ENCODE measurements around the gene RPL10A. TPM values are rescaled to one million over a fixed set of nuclear protein-coding genes. Genes with fewer than 3 reads are reported as not detected.
A peak's percentile ranks its signal among the peaks of the same experiment; 100 is the strongest.
"Not testable (repeated sequence)": the region's sequence is repeated elsewhere in the genome, so short reads cannot be mapped to it uniquely, and the experiment has no call there.

Gene RPL10A
- total RNA-seq = 100 to 1,000 TPM; 901 to 914 TPM
- long read RNA-seq, transcript RPL10A-201 (6 exons, 716 nt) = major isoform, 319 of 357 reads
- long read RNA-seq, transcript RPL10A-202 (5 exons, 1,063 nt) = minor isoform, 8 of 357 reads
- long read RNA-seq, partial matches to known transcripts = 15 of 357 reads
- long read RNA-seq, other reads (novel, unspliced or antisense) = 13 of 357 reads

DNA sequence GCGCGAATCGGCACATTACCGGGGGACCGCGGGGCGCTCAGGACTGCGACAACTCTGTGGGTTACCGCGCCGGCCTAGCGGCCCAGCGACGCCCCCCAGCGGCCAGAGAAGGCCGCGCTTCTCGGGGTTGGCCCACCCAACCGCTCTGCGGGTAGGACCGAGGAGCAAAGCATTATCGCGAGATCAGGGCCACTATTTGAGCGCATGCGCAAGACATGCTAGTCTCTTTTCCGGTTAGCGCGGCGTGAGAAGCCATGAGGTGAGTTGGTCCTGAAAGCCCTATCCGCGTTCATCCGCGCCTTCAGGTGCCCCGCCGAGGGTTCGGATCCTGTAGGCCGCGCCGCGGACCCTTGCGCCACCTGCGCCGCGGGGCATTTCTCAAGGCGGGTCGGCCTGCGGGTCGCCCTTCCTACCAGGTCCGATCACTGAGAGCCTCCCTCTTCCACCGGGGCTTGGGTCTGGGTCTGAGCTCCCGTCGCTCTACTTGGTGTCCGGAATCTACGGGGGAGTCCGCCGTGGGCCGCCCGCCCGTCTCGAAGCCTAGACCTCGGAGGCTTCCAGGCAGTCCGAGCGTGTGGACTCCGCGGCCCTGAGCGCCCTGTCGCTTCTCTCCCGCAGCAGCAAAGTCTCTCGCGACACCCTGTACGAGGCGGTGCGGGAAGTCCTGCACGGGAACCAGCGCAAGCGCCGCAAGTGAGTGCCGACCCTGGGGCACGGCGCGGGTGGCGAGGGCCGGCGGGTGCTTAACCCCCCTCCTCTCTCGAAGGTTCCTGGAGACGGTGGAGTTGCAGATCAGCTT is at the start of gene RPL10A:
TSS of gene RPL10A (plus strand) at position 221 of the 799 bp plus-strand sequence. CDS start at position 255, 34 bp downstream.
- DNase-seq (peak; percentile 95 to 96), ATAC-seq (peak; percentile 81)
- intact Hi-C loops (cut with DNase I, micrococcal nuclease) = no loop called here

DNA sequence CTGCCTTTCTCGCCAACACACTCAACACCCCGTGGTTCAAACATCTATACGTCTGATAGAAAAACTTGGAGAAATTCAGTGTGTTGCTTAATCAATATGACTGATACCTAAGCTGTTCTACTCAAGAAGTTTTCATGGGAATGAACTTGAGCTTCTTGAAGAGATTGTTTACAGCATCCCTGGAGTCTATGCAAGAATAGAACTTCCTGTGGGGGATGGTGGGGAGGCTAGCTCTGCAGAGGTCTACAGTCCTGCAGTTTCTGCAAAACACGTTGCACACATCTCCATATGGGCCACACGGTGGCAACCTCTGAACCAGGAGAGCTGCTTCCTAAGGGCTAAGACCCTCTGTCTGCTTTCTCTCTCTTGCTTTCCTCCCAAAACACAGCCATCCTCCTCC is 48.8 kb upstream of the RPL10A start:
- ATAC-seq (no peak), DNase-seq (no peak)
- intact Hi-C loops (cut with DNase I, micrococcal nuclease) = no loop called here

DNA sequence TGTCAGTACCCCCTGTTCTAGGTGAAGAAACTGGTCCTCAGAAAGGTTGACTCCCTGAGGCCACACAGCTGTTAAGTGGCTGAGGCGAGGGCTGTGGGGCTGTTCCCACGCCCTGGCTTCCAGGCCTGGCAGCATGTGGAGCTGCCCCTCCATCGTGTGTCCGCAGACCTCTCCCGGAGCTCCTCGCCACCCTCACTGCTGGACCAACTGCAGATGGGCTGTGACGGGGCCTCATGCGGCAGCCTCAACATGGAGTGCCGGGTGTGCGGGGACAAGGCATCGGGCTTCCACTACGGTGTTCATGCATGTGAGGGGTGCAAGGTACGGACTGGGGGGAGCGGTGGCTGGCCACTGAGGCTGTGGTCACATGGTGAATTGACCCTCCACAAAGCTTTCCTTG is 48.2 kb upstream of the RPL10A start:
- no peak for ATAC-seq
- intact Hi-C loops (cut with DNase I, micrococcal nuclease) = no loop called here
- no peak for DNase-seq

DNA sequence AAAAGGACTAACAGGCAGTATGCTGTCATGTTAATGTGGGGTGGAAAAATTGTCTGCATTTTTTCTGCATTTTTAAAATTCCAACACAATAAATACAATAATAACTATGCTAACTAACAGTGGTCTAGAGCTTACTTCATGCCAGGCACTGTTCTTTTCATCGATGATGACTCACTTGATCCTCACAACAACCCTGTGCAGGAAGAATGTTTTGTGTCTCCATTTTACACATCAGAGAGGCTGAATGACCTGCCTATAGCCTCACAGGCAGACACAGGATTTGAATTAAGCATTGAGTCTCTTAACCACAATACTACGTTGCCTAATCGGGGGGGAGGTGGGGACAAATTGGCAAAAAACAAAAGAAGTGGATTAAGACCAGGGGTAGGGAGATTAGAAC is 42.9 kb upstream of the RPL10A start:
- DNase-seq (no peak), ATAC-seq (no peak)
- intact Hi-C loops (cut with DNase I, micrococcal nuclease) = no loop called here

DNA sequence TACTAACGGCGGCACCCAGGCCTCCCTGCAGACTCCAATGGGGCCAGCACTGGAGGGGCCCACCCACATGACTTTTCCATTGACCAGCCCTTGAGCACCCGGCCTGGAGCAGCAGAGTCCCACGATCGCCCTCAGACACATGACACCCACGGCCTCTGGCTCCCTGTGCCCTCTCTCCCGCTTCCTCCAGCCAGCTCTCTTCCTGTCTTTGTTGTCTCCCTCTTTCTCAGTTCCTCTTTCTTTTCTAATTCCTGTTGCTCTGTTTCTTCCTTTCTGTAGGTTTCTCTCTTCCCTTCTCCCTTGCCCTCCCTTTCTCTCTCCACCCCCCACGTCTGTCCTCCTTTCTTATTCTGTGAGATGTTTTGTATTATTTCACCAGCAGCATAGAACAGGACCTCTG is 42.1 kb upstream of the RPL10A start:
- ATAC-seq = peak; percentile 14
- DNase-seq = no peak
- intact Hi-C loops (cut with DNase I, micrococcal nuclease) = no loop called here

DNA sequence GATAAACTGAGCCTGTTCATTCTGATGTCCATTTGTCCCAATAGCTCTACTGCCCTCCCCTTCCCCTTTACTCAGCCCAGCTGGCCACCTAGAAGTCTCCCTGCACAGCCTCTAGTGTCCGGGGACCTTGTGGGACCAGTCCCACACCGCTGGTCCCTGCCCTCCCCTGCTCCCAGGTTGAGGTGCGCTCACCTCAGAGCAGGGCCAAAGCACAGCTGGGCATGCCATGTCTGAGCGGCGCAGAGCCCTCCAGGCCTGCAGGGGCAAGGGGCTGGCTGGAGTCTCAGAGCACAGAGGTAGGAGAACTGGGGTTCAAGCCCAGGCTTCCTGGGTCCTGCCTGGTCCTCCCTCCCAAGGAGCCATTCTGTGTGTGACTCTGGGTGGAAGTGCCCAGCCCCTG is 40.8 kb upstream of the RPL10A start:
- no peak for DNase-seq
- intact Hi-C loops (cut with DNase I, micrococcal nuclease) = no loop called here
- ATAC-seq = no peak

DNA sequence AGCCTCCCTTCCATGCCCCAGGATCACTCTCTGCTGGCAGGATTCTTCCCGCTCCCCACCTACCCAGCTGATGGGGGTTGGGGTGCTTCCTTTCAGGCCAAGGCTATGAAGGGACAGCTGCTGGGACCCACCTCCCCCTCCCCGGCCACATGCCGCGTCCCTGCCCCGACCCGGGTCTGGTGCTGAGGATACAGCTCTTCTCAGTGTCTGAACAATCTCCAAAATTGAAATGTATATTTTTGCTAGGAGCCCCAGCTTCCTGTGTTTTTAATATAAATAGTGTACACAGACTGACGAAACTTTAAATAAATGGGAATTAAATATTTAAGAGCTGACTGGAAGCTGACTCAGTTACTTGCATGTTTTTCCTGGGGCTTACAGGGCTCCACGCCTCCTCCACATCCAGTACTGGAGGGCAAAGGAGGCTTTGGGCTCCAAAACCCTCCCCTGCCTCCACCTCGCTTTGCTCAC is 40.3 kb upstream of the RPL10A start:
- DNase-seq = no peak
- intact Hi-C loops (cut with DNase I, micrococcal nuclease) = no loop called here
- no peak for ATAC-seq

DNA sequence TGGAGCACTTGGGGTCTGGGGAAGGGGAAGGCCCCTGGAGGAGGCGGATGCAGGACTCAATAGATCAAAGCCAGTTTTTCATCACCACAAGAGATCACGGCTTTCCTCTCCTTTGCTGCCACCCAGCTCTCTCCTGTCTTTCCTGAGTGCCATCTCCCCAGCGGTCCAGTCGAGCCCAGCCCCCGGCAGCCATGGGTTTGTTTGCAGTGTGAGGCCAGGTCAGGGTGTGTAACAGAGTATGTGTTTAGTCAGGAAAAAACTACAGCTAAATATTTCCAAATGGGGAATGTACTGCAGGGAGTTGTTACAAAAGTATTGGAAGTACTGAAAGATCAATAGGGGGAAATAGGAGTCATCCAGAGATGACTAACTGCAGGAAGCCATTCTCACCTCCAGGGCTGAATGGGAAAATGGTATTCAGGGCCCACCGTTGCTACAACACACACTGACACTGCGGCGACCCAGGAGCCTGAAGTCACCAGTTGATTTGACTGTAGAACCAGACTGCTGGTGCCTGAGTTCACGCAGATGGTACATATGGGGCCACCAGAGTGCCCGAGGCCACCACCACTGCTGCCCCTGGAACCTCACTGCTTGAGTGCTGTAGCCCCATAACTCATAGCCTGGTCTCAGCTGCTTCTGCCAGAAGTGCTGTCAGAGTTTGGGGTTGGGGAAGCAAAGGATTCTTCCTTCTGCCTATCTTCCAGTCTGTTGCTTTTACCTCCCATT is 39.6 kb upstream of the RPL10A start:
- intact Hi-C loops (cut with DNase I, micrococcal nuclease) = no loop called here
- DNase-seq (no peak), ATAC-seq (no peak)

DNA sequence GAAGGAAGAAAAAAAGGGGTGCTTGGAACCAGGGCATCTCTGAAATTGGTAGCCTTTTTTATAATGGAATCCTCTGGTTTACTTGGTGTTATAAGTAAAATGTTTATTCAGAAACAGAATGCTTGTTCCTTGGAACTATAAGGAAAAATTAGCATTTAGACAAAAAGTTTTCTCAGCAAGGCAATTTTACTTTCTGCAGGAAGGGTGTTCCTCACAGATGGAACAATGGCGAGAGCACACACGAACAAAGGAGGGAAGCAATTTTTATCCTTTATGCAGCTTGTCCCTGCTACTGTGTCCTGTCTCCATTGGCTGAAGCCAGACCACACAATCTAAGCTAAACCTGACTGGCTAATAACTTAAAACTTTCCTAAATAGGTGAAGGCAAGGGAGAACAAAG is 38.7 kb upstream of the RPL10A start:
- ATAC-seq = no peak
- no peak for DNase-seq
- intact Hi-C loops (cut with DNase I, micrococcal nuclease) = no loop called here

DNA sequence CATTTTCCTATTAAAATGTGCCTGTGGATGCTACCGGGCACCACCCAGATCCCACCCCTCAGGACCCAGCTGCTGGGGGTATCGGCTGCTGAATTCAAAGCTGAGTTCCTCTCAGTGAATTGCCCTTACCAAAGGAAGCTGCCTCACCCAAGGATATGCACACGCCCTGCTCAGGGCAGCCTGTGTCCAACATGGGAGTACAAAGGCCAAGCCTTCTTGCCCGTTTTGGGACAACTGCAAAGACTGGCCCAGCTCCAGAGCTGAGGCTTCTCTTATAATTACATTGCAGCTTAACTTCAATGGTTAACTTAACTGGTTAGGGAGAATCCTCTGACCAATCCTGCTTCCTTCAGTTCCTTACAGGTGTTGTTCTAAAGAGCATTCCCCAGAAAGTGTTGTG is 35.9 kb upstream of the RPL10A start:
- ATAC-seq = peak; percentile 78
- DNase-seq = peak; percentile 67 to 74
- intact Hi-C loops (cut with DNase I, micrococcal nuclease) = loop anchor here in 1 of 2 donors (10.0 kb wide), 1 partner anchor 87 kb away; the partner anchor contains the start of gene PPARD

DNA sequence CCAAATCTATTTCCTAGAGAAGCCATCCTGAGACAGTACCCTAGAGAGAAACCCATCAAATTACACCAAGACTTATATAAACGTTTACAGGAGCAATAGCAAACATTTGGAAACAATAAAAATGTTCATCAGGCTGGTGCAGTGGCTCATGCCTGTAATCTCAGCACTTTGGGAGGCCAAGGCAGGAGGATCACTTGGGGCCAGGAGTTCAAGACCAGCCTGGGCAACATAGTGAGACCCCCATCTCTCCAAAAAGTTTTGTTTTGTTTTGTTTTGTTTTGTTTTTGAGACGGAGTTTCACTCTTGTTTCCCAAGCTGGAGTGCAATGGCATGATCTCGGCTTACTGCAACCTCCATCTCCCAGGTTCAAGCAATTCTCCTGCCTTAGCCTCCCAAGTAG is 35.5 kb upstream of the RPL10A start:
- not testable (repeated sequence) for ATAC-seq, DNase-seq
- intact Hi-C loops (cut with DNase I, micrococcal nuclease) = loop anchor here in 1 of 2 donors (10.0 kb wide), 1 partner anchor 88 kb away; the partner anchor contains the start of gene PPARD

DNA sequence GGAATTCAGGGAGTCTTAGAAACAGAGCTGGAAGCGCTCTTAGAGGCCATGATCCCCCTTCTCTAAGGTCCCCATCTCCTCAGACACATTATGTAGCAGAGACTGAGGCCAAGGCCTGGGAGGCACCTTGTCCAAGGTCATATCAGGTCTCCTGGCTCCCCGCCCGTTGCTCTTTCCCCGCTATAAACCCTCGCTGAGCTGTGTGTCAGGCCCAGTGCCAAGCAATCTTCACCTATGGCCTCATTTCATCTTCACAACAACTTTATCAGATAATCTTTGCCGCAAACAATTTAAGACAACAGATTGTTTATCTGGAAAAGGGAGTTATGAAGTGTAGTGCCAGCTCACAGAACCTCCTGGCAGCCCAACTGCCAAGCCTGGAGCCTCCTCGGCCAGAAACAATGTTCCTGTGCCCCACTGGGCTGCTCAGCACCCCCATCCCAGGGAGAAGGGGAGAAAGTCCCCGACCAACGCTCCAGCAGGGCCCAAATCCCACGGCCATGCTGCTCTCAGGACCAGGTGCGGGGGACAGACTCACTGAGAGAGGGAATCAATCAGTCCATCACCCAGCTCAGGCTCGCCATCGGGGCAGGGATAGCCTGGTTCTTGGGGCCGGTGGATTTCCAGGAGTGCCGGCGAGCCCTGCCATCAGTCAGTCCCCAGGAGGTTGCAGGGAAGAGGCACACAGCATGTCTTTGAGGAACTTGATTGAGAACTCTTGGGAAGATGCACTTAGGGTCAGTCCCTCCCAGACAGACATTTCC is 32.9 kb upstream of the RPL10A start:
- intact Hi-C loops (cut with DNase I, micrococcal nuclease) = loop anchor here in 1 of 2 donors (10.0 kb wide), 1 partner anchor 90 kb away; the partner anchor contains the start of gene PPARD
- ATAC-seq = peak; percentile 89
- peak; percentile 87 to 93 for DNase-seq

DNA sequence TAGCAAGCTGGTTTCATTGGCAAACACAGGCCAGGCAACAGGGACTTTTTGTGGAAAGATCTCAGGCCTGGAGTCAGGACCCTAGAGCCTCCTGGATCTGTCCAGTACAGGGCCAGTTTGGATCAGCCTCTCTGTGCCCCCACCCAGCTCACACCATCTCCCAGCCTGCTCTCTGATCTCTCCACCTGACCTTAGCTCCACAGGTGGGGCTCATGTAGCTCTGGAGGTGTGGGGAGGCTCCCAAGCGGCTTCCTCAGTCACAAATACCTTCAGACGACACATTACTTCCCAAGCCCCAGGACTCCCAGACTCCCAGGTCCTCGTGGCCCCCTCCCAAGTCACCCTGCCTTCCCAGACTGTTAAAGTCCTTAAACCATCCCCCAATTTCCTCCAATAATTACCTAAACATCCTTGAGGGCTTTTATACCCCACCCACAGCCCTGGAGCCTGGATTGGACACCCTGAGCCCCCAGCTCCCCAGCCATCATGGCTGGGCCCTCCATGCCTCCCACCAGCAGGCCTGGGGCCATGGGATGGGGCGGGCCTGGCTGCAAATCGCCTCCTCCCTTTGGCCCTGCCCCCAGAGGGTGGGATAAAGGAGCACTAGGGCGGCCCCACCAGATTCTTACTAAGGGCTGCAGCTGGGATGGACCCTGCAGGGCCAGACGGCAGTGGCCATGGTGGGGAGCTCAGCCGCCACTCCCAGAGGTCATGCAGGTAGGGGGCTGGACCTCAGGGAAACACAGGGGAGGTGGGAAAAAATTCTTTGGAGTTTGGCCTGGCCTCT is 31.9 kb upstream of the RPL10A start:
- intact Hi-C loops (cut with DNase I, micrococcal nuclease) = loop anchor here in 1 of 2 donors (10.0 kb wide), 1 partner anchor 91 kb away; the partner anchor contains the start of gene PPARD
- peak; percentile 55 for ATAC-seq
- no peak for DNase-seq

DNA sequence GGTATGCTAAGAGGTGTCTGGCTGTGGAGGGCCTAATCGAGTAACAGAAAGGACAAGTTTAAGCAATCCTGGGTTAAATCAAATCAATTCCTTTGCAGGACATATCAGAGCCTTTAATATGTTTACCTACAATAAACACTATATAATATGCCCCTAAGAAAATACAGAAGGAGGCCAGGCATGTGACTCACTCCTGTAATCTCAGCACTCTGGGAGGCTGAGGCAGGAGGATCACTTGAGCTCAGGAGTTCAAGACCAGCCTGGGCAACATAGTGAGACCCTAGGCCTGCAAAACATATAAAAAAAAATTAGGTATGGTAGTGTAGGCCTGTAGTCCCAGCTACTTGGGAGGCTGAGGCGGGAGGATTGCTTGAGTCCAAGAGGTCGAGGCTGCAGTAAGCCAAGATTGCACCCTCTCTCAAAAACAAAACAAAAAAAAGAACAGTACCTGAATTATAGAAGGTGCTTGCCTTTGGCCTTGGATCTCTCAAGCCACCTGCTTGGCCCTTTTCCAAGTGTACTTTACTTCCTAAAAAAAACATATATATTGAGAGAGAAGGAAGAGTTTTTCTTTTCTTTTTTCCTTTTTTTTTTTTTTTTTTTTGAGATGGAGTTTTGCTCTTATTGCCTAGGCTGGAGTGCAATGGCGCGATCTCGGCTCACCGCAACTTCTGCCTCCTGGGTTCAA is 29.7 kb upstream of the RPL10A start:
- ATAC-seq, DNase-seq: not testable (repeated sequence)
- intact Hi-C loops (cut with DNase I, micrococcal nuclease) = loop anchor here in 1 of 2 donors (10.0 kb wide), 1 partner anchor 94 kb away; the partner anchor contains the start of gene PPARD

DNA sequence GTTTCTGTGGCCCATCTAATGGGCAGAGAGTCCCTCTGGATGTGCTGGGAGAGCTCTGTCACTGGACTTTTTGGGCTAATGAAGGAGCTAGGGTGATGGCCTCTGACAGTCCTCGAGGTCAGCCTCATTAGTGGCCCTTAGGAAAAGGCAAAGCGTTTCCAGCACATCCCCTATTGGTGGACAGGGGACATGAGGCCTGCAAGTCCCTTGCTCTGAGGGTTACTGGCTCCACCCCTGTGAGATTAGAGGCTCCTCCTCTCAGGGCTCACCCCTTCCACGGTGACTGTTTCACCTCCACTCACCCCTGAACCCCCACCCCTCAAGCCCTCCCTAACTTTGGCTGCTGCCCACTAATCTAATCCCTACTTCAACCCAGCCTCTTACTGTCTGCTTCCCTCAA is 28.9 kb upstream of the RPL10A start:
- no peak for ATAC-seq
- no peak for DNase-seq
- intact Hi-C loops (cut with DNase I, micrococcal nuclease) = loop anchor here in 1 of 2 donors (10.0 kb wide), 1 partner anchor 95 kb away; the partner anchor contains the start of gene PPARD

DNA sequence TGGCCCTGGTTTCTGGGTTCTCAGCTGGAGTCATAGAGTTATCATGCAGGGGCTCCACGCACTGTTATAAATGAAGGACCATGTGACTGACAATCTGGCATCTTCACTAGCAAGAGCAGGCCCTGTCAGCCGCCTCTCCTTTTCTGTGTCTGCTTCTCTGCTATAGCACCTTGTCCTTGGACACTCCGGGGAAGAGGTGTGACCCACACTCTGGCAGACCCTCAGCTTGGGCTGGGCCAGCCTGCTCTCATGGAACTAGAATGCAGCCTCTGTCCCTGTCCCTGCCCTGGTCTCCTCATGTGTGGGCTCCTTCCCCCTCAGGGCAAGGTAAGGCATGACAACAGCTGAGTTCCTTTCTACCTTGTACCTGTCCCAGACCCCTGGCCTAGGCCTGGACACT is 27.0 kb upstream of the RPL10A start:
- no peak for DNase-seq
- ATAC-seq = no peak
- intact Hi-C loops (cut with DNase I, micrococcal nuclease) = no loop called here

DNA sequence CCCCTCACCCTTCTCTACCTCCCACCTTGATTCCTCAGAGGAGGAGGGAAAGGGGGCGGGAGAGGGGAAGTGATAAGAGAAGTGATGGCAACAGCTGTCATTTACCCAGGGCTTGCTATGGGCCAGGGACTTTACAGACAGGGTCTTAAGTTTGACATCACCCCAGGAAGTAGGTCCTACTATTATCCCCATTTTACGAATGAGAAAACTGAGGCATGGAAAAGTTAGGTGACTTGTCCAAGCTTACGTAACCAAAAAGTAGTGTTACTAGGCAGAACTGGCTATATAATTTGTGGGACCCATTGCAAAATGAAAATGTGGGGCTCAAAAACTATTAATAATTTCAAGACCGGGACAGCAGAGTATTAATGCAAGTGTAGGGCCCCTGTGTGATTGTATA is 26.6 kb upstream of the RPL10A start:
- intact Hi-C loops (cut with DNase I, micrococcal nuclease) = no loop called here
- ATAC-seq = no peak
- no peak for DNase-seq
